Measurements from ENCODE around the gene GFAP.

GRCh38 chr17:44920565-44920940 lies 5.3 kb upstream of the GFAP start:
- TF ChIP-seq EZH2 (IDR thresholded peaks at IDR 0.05): no peak
- no peak for TF ChIP-seq POLR2AphosphoS5 (IDR thresholded peaks at IDR 0.05; ENCODE audit: borderline replicate concordance, low read depth, low read length)
